Islet of Langerhans (tissue), 1 donor: ENCODE data around the gene RIOK2.
A peak's percentile ranks its signal among the peaks of the same experiment; 100 is the strongest.
"Not testable (repeated sequence)": the region's sequence is repeated elsewhere in the genome, so short reads cannot be mapped to it uniquely, and the experiment has no call there.

Experiments
- FAIRE-seq: peaks from one replicate; lab custom pipeline; 2011; peaks lifted over from hg19 to GRCh38; lab: Jason Lieb, UNC

Gene RIOK2

DNA sequence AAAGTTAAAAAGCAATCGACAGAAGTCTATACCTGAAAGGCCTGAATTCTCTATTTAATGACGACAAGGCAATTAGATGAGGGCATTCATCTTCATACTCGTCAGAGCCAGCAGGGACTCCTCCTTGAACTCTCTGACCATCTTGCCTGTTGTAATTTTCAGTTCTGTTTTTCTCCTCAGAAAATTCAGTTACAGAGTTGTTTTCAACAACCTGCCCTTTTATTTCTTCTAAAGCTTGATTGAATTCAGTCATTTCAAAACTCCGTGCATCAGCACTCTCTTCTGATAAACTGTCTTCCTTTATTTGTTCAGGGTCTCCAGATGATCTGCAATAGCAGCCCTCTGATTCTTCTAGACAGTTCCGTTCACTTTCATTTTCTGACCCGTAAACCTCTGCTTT, 15.6 kb downstream of the RIOK2 start:
- peak; percentile 55 for FAIRE-seq

DNA sequence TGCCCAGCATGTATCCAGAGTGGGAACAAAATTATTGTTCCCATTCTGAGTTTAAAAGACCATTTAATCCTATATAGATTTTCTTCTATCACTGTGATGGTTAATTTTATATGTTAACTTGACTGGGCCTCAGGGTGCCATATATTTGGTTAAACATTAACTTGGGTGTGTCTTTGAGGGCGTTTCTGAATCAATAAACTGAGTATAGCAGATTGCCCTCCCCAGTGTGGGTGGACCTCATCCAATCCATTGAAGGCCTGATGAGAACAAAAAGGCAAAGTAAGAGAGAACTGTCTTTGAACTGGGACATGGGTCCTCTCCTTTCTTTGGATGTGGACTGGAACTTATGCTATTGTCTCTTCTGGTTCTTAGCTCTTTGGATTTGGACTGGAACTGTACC, 17.3 kb downstream of the RIOK2 start:
- FAIRE-seq: no peak

DNA sequence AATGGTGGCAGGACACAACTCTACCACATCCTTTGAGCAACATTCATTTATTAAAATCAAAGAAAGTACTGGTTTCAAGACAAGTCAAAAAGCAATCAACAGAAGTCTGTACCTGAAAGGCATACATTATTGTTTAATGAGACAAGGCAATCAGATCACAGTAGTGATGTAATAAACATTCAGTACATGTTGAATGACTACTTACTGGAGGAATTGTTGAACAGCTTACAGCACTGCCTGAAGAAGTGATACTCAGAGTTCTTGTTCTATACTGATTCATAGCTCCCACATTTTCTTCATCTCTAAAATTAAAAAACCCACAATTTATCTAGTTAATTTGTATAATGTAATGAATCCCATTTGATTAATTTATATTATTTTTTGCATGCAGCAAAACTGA, 18.2 kb downstream of the RIOK2 start:
- FAIRE-seq: peak; percentile 43

DNA sequence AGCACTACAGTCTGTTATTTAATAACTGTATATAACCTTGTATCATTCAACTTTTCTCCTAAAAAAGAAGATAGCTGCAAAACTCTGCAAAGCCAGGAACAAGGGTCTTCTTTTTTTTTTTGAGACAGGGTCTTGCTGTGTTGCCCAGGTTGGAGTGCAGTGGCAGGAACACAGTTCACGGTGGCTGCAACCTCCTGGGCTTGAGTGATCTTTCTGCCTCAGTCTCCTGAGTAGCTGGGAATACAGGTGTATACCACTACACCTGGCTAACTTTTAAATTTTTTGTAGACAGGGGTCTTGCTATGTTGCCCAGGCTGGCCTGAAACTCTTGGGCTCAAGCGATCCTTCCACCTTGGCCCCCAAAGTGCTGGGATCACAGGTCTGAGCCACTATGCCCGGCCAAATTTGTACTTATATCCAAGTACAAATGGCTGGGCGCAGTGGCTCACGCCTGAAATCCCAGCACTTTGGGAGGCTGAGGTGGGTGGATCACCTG, 19.2 kb downstream of the RIOK2 start:
- FAIRE-seq: no peak

DNA sequence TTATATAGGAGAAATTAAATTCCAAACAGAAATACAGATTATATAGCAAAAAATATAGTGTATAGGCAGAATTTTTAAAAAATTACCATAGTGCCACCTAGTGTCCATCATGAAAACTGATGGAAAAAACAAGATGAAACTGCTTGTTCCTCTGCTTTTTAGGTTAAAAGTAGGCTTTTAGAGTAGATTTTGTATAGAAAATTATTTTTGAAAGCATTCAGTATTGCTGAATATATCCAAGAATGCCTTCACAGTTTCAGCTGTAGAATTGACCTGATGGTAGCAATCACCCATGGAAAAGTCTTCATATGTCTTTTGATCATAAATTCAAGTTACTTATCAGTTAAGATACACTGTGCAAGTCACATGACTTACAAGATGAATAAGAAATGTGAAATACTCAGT, 19.7 kb downstream of the RIOK2 start:
- peak; percentile 98 for FAIRE-seq

DNA sequence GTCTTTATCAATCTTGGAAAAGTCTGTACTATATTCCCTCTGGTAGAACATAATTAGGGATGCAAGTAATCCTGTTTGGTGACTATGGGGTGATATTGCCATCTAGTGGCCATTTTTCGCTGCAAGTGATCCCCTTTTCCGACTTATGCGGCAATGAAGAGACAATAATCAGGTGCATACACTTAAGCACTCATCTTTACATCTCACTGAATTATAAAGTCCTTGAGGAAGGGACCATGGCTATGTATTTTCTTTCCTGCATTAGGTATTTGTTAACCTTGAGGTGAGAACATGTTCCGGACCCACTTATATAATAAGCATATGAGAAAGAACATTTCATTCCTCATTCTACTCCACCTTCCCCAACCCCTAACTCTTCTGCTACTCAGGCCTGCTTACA, 21.0 kb downstream of the RIOK2 start:
- peak; percentile 99 for FAIRE-seq

DNA sequence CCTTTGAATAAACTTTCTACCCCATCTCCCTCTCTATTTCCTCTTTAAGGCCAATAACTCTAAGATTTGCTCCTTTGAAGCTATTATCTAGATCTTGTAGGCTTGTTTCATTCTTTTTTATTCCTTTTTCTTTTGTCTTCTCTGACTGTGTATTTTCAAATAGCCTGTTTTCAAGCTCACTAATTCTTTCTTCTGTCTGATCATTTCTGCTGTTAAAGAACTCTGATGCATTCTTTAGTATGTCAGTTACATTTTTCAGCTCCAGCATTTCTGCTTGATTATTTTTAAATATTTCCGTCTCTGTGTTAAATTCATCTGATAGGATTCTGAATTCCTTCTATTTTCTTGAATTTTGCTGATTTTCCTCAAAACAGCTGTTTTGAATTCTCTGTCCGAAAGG, 25.4 kb downstream of the RIOK2 start:
- no peak for FAIRE-seq

DNA sequence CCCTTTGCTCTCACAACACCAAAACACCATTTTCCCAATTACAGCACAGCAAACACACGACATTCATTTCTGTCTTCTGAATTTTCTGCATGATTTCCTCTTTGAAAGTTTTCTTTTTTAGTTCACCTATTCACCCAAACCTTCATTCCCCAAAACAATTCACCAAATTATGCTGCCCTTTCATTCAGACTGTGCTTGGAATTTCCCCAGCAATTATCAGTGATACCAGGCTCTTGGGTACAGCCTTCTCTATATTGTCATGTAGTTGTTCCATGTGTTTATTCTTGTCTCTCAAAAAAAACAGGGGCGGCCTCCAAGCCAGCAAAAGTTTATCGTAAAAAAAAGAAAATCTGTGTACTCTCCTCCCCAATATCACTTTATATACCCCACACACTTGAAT, 31.7 kb downstream of the RIOK2 start:
- no peak for FAIRE-seq

DNA sequence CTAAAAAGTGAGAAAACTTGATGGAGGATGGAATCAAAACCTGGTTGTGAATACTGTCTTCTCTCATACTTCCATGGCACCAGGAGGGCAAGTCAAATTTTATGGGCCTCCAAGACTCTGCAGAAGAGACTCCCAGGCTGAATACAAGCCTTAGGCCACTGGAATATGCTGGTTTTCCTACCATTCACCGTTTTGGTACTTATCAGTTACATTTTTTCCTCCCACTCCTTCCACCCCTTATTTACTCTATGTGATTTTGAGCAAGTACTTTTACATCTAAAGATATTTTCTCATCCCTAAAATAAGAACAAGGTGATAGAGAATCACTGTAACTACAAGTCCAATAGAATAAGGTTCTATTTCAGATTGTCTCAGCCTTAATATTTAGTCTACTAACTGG, 32.6 kb downstream of the RIOK2 start:
- no peak for FAIRE-seq

DNA sequence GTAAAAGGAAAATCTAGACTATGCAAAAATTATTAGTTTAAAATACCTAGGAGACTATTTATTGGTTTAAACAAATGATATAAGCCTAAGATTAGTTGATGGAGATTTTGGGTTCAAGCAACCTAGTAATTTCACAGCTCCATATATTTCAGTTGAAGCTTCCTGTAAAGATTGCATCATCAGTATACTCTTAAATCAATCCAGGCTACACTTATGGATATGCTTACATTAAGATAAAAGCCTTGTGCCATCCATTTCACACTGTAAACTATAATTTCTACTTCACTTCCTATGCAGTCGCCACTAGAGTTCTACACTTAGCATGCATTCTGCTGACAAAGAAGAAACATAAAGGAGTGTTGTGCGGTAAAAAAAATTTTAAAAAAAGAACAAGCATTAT, 33.3 kb downstream of the RIOK2 start:
- no peak for FAIRE-seq

DNA sequence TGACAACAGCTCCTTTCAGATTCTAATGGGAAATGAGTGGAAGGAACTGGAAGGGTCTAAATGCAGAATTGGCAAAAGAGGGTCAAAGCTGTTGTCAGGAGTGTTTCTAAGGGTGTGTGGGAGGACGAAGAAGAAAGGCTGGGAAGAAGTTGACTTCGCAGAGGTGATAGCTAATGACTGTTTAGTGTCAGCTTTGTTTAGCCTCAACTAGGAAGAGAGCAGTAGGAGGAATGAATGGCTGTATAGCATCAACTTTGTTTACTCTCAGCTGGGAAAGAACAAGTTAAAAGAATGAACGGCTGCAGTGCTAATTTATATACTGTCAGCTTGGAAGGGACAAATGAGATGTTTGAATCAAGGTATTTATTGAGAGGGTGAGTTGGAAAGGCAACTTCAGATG, 34.8 kb downstream of the RIOK2 start:
- no peak for FAIRE-seq

DNA sequence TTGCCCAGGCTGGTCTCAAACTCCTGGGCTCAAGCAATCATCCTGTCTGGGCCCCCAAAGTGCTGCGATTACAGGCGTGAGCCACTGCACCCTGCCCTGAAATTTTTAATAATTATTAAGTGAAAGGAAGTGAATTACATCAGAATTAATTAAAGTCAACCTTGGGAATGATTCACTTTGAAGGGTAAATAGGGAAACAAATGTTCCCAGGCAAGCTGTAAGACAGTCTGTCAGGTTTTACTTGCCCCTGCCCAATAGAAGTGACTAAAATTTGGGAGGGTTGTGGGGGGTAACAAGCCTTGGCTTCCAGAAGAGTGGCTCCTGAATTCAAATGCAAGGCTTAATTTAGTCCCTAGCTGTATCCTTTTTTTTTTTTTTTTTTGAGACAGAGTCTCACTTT, 39.3 kb downstream of the RIOK2 start:
- FAIRE-seq: no peak

DNA sequence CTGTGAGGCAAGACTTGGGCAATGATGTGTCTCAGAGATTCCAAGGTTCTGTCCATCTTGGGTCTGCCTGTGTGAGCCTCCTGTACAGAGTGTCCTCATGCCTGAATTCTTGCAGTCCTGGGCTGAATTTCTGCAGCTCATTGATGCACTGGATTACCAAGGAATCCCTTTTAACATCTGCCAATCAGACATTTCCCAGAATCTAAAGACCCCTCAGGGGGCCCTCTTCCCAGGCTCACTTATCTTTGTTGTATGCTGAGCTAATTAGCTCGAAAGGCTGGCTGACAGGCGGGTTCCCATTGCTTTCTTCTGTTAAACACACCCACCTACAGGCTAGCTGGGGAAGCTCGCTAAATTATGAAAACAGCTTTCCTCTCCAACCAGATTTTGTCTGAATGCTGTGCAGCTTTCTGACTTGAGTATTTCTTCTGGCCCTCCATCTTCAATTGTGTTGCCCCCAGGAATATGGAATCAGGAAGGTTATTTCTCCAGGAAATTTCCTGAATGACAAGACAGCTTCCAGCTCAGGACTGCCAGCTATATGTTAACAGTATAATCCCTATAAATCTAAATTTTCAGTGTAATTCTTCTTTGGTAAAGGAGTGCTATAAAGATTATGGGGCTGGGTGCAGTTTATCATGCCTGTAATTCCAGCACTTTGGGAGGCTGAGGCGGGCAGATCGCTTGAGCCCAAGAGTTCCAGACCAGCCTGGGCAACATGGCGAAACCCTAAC, 40.4 kb downstream of the RIOK2 start, which contains the start of gene LIX1:
Gene LIX1, minus strand, starts transcription at position 91 of the 734 bp plus-strand sequence. Its CDS starts 35 bp downstream, at position 56.
- FAIRE-seq: no peak

DNA sequence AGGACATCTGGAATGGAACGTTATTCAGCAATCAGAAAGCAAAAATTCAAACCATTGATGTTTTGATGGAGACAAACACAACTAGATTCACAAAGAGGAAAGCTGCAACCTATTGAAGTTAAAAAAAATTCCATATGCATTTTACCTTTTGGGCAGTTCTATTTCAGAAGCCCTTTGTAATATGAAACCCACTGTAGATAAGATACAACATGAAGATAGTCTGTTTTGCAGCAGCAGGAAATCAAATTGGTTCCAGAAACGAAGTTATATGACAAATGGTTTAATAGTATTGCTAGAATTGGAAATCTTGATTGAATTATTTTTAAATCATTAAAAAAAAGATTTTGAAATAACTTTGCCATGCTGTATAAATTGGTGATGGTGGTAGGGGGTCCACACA, 41.5 kb downstream of the RIOK2 start:
- FAIRE-seq: no peak

DNA sequence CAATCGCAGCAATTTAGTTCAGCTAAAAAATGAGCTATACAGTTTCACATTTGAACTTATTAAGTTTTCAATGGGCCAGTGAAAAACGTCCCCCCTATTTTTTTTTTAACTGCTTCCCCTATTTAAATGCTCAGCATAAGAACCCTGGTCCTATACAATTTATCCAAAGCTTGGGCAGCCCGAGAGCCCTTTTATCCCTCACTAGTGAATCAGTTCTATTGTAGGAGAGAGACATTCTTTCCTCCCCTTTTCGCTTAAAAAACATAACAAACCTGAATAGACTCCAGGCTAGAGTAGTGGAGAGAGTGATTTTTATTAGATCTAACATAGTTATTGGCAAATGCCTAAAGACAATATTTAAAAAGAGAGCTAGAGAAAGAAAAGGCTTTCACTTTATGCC, 42.0 kb downstream of the RIOK2 start:
- FAIRE-seq: peak; percentile 13

DNA sequence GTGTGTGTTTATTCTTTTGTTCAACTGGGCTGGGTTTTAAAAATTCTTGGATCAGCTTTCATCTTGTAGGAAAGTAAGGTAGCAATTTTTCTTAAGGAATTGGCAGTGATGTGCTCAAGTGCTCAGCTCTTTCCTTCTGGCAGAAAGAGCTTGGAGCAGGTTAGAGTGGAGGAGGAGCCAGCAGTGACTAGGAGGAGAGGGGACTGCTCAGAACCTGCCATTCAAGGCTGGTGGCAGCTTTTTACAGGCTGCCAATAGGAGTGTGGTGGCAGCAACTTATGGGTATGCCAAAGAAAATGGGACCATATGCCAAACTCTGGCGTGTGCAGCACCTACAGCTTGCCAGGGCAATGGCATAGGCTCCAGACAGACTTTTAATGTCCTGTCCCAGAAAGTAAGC, 42.8 kb downstream of the RIOK2 start:
- FAIRE-seq: not testable (repeated sequence)

DNA sequence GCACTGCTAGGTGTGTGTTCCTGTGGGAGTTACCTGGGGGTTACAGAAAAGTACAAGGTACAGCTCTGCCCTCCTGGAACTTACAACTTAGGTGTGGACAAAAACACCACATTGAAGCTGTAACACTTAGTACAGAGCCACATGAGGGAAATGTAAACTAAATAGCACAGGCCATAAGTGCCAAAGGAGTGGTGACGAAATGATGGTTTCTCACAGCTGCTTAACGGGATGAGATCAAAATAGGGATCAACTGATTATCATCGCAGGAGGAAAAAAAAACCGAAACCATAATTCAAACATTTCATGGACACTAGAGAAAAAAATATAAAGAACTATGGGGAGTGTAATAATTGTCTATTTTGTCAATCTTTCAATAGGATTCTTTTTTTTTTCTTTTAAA, 46.6 kb downstream of the RIOK2 start:
- no peak for FAIRE-seq

DNA sequence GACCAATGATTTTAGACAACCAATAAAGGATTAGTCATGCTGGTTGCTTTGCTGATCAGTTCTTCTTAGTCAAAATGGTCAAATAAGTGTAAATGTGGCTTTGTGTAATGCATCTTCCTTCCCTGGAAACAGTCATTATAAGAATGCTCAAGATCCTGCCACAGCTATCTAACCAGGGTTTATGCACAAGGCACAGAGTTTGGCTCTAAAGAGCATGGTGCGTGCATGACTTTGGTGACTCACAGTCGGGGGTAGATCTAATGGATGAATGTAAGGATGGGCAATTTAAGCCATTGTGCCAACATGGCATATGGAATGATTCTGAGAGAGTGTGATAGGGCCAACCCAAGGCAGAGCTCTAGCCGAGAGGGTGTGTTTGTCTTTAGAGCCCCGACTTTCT, 47.2 kb downstream of the RIOK2 start:
- no peak for FAIRE-seq

DNA sequence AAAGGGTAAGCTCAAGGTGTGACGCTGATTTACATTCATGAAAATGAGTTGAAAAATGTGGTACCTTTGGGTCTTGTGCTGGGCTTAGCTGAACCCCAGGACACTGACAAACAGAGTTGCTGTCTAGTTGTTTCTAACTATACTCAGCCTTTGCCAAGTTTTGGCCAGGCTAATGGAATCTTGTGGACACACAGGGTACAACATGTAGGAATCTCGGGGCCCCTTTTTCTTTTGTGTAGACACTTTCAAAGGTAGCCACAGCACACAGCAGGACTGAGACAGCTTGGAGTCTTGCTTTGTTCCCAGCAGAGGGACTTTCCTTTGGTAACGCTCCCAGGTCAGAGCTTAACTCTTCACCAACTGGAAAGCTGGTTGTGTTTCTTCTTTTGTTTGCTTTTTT, 48.4 kb downstream of the RIOK2 start:
- FAIRE-seq: no peak

DNA sequence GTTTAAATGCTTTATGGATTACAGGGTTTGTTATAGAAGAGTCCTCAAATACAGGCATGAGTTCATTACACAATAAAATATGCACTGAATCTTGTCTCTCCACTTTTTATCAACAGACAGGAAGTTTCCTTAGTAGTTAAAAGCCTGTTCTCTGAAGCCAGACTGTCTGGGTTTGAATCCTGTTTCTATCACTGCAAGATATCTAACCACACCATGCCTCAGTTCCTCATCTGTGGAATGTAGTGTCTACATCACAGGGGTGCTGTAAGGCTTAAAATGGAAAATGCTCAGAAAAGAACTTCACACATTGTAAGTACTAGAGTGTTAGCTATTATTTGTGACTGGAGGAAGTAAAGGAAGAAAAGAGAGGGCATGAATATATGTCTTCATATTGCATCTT, 49.9 kb downstream of the RIOK2 start:
- no peak for FAIRE-seq

DNA sequence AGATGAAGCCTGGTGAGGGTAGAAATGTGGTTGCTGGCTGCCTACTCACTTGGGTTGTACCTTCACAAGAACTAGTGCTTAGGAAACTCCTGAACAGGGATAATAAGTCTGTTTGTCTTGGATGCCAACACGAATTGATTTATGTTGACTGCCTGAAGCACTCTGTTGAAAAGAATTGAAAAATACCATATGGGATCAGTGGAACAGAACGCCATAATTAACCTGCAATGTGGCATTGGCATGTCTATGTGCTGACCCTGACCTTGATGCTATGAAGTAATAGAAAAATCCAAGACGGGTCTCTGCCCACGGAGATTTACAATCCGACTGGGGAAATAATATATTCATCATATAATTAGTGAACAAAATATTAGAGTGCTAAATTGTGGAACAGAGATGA, 51.1 kb downstream of the RIOK2 start:
- no peak for FAIRE-seq

DNA sequence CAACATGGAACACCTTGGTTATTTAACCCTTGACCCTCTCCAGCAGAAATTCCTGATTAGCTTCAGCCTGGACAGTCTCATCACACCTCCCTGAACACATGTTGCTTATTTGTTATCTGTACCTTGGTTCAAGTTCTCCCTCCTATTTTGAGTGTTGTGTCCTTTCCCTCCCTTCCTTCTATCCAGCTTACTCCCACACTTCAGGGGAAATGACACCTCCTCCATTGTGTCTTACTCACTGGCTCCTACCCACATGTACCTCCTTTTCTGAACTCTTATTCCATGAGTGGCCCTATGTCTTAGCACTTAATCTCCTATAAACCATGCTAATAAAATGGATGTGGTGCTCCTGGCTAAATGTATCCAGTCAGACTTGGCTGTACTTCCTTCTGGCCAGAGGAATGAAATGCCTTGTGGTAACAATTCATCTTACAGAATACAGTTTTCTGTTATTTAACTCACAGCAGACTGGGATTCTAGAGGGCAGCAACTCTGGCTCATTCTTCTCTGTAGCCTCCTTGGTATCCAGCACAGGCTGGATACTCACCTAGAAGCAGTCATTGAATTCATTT, 51.8 kb downstream of the RIOK2 start:
- FAIRE-seq: no peak

DNA sequence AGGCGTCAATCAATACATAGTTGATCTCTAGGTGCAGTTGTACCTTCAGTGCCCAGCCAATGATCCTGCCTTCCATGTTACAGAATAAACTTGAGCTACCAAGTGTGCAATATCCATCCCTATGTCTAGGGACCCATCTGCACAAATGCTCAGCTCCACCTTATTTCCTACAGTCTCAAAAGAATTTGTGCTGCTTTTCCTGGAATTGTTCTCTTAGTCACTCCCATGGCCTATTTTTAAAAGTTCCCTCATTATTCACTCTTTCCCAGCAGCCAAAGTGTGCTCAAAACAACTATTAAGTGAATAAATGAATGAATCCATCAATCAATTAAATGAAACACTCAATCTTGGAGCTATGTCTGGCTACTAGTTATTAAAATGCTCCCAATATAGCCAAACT, 55.3 kb downstream of the RIOK2 start:
- FAIRE-seq: no peak

DNA sequence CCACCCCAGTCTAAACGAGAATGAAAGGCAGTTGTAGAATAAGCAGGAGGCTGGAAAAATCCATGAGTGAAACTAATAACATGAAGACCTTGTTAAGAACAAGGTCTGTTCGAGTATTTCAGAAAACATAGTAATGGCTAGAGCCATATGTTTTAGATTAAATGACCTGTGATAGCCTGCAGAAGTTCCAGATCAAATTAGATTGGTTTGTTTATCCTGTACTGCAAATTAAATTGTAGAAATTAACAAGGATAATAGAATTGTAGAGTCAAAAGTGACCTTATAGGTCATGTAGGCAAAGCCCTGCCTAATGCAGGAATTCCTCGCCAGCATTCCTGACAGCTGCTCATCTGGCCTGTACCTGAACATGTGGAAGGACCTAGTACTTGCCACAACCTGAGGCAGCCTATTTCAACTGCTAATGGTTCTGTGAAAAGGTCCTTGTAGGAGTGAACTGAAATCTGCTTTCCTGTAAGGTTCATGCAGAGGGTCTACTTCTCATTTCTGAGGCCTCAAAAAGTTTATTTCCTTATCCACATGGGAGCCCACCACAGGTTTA, 57.8 kb downstream of the RIOK2 start:
- FAIRE-seq: no peak
